Upper lobe of left lung (tissue), 4 donors: ENCODE data around the gene SYCE3.

Experiments used
- EP300 ChIP-seq, 4 donors: sonication (generic); formaldehyde crosslinking; IDR thresholded peaks; one replicate each; pipeline ENCODE4 v1.5.1; 2017; ENCODE audit warnings: antibody characterized with exemption in 4 of 4, control low read depth in 2 of 4
- TF ChIP-seq, protein P1 (sequence below), 6 experiments: fragments of 450-650 bp in 4 of 6; fragments of 200-600 bp in 2 of 6; sonication (generic) in 2 of 6; IDR thresholded peaks; one replicate each; pipeline ENCODE4 v1.5.1; 2016 to 2019; ENCODE audit warnings: antibody characterized with exemption in 6 of 6

DNA sequence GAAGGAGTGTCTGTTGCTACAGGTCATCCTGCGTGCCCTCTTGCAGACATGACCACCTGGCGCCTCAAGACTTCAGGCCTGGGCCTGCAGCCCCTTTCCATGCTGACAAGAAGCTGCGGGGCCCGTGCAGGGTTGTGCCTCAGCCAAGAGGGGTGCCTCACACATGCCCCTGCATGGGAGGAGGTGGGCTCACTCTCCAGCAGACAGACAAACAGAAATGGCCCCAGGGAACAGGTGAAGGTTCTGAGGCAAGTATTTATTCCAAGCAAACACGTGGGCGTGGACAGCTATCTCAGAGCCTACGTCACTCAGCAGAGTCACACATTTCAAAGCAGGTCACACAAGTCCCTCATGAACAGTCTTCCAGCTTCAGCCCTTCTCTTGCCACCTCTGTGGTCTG lies 5.9 kb upstream of the SYCE3 start:
- no peak for TF ChIP-seq EP300 (IDR thresholded peaks at IDR 0.05)
- TF ChIP-seq, protein P1, sequence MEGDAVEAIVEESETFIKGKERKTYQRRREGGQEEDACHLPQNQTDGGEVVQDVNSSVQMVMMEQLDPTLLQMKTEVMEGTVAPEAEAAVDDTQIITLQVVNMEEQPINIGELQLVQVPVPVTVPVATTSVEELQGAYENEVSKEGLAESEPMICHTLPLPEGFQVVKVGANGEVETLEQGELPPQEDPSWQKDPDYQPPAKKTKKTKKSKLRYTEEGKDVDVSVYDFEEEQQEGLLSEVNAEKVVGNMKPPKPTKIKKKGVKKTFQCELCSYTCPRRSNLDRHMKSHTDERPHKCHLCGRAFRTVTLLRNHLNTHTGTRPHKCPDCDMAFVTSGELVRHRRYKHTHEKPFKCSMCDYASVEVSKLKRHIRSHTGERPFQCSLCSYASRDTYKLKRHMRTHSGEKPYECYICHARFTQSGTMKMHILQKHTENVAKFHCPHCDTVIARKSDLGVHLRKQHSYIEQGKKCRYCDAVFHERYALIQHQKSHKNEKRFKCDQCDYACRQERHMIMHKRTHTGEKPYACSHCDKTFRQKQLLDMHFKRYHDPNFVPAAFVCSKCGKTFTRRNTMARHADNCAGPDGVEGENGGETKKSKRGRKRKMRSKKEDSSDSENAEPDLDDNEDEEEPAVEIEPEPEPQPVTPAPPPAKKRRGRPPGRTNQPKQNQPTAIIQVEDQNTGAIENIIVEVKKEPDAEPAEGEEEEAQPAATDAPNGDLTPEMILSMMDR (IDR thresholded peaks at IDR 0.05) = no peak
